K562 (cell line): Measurements from ENCODE around the gene TMA7B. TPM values are rescaled to one million over a fixed set of nuclear protein-coding genes. Genes with fewer than 3 reads are reported as not detected.

ENCODE experiments used
- ARID4B ChIP-seq: sonication (generic); formaldehyde crosslinking; IDR thresholded peaks from 2 replicates; pipeline ENCODE4 v1.8.0; 2022; ENCODE audit warnings: mild to moderate bottlenecking, missing genetic modification reagents
- ATF1 ChIP-seq, 2 experiments: fragments of 450-650 bp in 1 of 2; IDR thresholded peaks; 2 replicates each; pipeline ENCODE4 v1.6.1; 2016; ENCODE audit warnings: missing compliant biosample characterization in 1 of 2, missing genetic modification characterization in 1 of 2
- BMI1 ChIP-seq: fragments of 150-350 bp; IDR thresholded peaks from 2 replicates; pipeline ENCODE4 v1.6.1; 2014; ENCODE audit warnings: low read length
- BRD9 ChIP-seq: fragments of 450-650 bp; IDR thresholded peaks from 2 replicates; pipeline ENCODE4 v1.6.1; 2018; ENCODE audit warnings: low read depth; ENCODE audit not compliant: partially characterized antibody
- CBX3 ChIP-seq, 2 experiments: IDR thresholded peaks; 1 replicate in 1 of 2; 2 replicates in 1 of 2; pipeline ENCODE4 v1.6.1; 2012; ENCODE audit warnings: inconsistent platforms in 2 of 2, low read length in 2 of 2, borderline replicate concordance in 1 of 2, control low read depth in 1 of 2
- HDGF ChIP-seq: fragments of 450-650 bp; IDR thresholded peaks from 2 replicates; pipeline ENCODE4 v1.6.1; 2016
- HOXB6 ChIP-seq: fragments of 250-450 bp; sonication (Bioruptor Pico); IDR thresholded peaks from 2 replicates; pipeline ENCODE4 v1.5.1; 2022; ENCODE audit warnings: mild to moderate bottlenecking, borderline replicate concordance
- ILF3 ChIP-seq: fragments of 450-650 bp; IDR thresholded peaks from 2 replicates; pipeline ENCODE4 v1.6.1; 2018; ENCODE audit warnings: antibody characterized with exemption, mild to moderate bottlenecking, moderate library complexity, borderline replicate concordance
- IRF1 ChIP-seq: sonication (generic); formaldehyde crosslinking; IDR thresholded peaks from 2 replicates; pipeline ENCODE4 v1.8.0; 2022; ENCODE audit warnings: missing genetic modification reagents, mild to moderate bottlenecking, borderline replicate concordance
- MEIS2 ChIP-seq: fragments of 450-650 bp; IDR thresholded peaks from 2 replicates; pipeline ENCODE4 v1.6.1; 2014; ENCODE audit warnings: mild to moderate bottlenecking; ENCODE audit not compliant: partially characterized antibody
- NFIC ChIP-seq: fragments of 450-650 bp; IDR thresholded peaks from 2 replicates; pipeline ENCODE4 v1.6.1; 2017; ENCODE audit warnings: mild to moderate bottlenecking, inconsistent platforms
- POLR2AphosphoS2 ChIP-seq: IDR thresholded peaks from 2 replicates; pipeline ENCODE4 v1.6.1; 2012; ENCODE audit warnings: low read length, improper control_type of control experiment
- POLR2B ChIP-seq: fragments of 450-650 bp; IDR thresholded peaks from 2 replicates; pipeline ENCODE4 v1.6.1; 2018; ENCODE audit warnings: low read depth; ENCODE audit not compliant: partially characterized antibody
- RBM22 ChIP-seq: fragments of 200-400 bp; formaldehyde crosslinking; IDR thresholded peaks from 2 replicates; pipeline ENCODE4 v1.6.1; 2018; ENCODE audit warnings: low read length, low read depth; ENCODE audit not compliant: poor library complexity, severe bottlenecking
- SREBF2 ChIP-seq: sonication (generic); formaldehyde crosslinking; IDR thresholded peaks from 2 replicates; pipeline ENCODE4 v1.4.0; 2020; ENCODE audit warnings: mild to moderate bottlenecking, missing genetic modification reagents
- ZBTB2 ChIP-seq: fragments of 450-650 bp; IDR thresholded peaks from 2 replicates; pipeline ENCODE4 v1.6.1; 2016; ENCODE audit warnings: antibody characterized with exemption
- ZBTB49 ChIP-seq: sonication (generic); formaldehyde crosslinking; IDR thresholded peaks from 2 replicates; pipeline ENCODE4 v1.8.0; 2022; ENCODE audit warnings: missing genetic modification reagents, mild to moderate bottlenecking, borderline replicate concordance
- ZNF12 ChIP-seq: sonication (generic); formaldehyde crosslinking; IDR thresholded peaks from 2 replicates; pipeline ENCODE4 v1.4.0; 2020; ENCODE audit warnings: mild to moderate bottlenecking, missing genetic modification reagents
- ZNF699 ChIP-seq: fragments of 250-450 bp; sonication (Bioruptor Pico); IDR thresholded peaks from 2 replicates; pipeline ENCODE4 v1.8.0; 2021; ENCODE audit warnings: mild to moderate bottlenecking, moderate library complexity; ENCODE audit not compliant: insufficient replicate concordance
- ZZZ3 ChIP-seq: fragments of 450-650 bp; IDR thresholded peaks from 2 replicates; pipeline ENCODE4 v1.6.1; 2016; ENCODE audit warnings: antibody characterized with exemption, mild to moderate bottlenecking, moderate library complexity
- polyA plus RNA-seq, 8 experiments: library from polyadenylated mRNA; depleted of rRNA in 4 of 8; stranded (reverse) in 5 of 8; unstranded in 3 of 8; fragments of >200 nt; fragmentation: Nextera tagmentation in 2 of 8; fragmentation: Illumina TruSeq in 1 of 8; extraction: Ambion mirVana in 2 of 8; extraction: Trizol in 1 of 8; gene quantifications; 2 replicates each; pipeline versions ENCODE4 v1.2.1 to v1.2.3, GENCODE V29; 2011 to 2014; ENCODE audit warnings: inconsistent platforms in 1 of 8, missing spikeins in 1 of 8
- total RNA-seq, 7 experiments: library from RNA; depleted of rRNA in 6 of 7; stranded (reverse); fragments of >200 nt in 6 of 7; fragmentation: Illumina TruSeq in 2 of 7; extraction: Trizol in 2 of 7; gene quantifications; 2 replicates each; pipeline versions ENCODE4 v1.2.1 to v1.2.3, GENCODE V29; 2011 to 2021; ENCODE audit warnings: low replicate concordance in 1 of 7

The TMA7B gene
- total and polyA plus RNA-seq, 9 of the 15 experiments (the other 6 are each of a cell fraction or from before 2014, with no cell fraction given), result 5.6 to 14.2 (median 11.8) TPM

- TF ChIP-seq ZBTB2 (peak; percentile 92), ZBTB49 (no peak), IRF1 (CRISPR knock-in tag) (no peak), SREBF2 (CRISPR knock-in tag) (no peak), BMI1 (no peak), BRD9 (peak; percentile 80), POLR2B (no peak), MEIS2 (peak; percentile 89), ILF3 (no peak), RBM22 (no peak), POLR2AphosphoS2 (no peak), ZNF699 (no peak), ATF1 (CRISPR knock-in tag; IDR thresholded peaks at IDR 0.05) (no peak), ATF1 (tag; IDR thresholded peaks at IDR 0.05) (no peak), HOXB6 (no peak), CBX3 (IDR thresholded peaks at IDR 0.05; ENCODE audit: borderline replicate concordance in 1 of 2, low read length in 2 of 2) (0 out of 3 replicates have a peak, but pooled peaks of 1 of the 2 experiments have one; percentile 42), HDGF (no peak), ARID4B (CRISPR knock-in tag) (no peak), NFIC (peak; percentile 59; the same call in 1 of the 2 replicates), ZZZ3 (no peak), ZNF12 (CRISPR knock-in tag) (no peak)
Observed at GRCh38 chr22:39920134-39920743, 40.0 kb upstream of the TMA7B start (continued).
